ENCODE measurements around the gene DZIP1L. TPM values are rescaled to one million over a fixed set of nuclear protein-coding genes. Genes with fewer than 3 reads are reported as not detected.

DZIP1L gene
- total and polyA plus RNA-seq, 9 of the 15 experiments (the other 6 are each of a cell fraction or from before 2014, with no cell fraction given): 0.03 to 1.5 (median 0.48) TPM; not detected in 1

- no peak overlapping the region; the same call in 1 of the 2 replicates for H2AFZ ChIP-seq (ENCODE audit: low read depth, low read length)
- in situ Hi-C loops (cut with MboI): loop anchor here (25.0 kb wide), 1 partner anchor 869 kb away; the partner anchor contains the start of genes FOXL2 and FOXL2NB
- H3K9me3 ChIP-seq (replicated peaks; ENCODE audit: control insufficient read depth, insufficient read depth, low read depth, low read length): no peaks in the 10 kb centered on the region
- no peaks in the 10 kb centered on the region for H3K79me2 ChIP-seq (ENCODE audit: control insufficient read depth, insufficient read depth, low read length)
- H3K36me3 ChIP-seq (ENCODE audit: control insufficient read depth, insufficient read depth, low read length): no peaks in the 10 kb centered on the region
- H3K27ac ChIP-seq (ENCODE audit: extremely low read depth, low read depth, low read length): no peak overlapping the region
- FAIRE-seq (peak; percentile 82), DNase-seq (ENCODE audit: extremely low read depth in 1 of 4, low spot score in 3 of 4) (peak; percentile 74 to 82 (median 80)), ATAC-seq (peak; percentile 98)
- intact Hi-C loops (cut with micrococcal nuclease): loop anchor here (1.0 to 10.0 kb wide), 6 partner anchors 51 to 876 kb away; partner anchors contain the start of genes FOXL2, FOXL2NB and NME9
- no peak overlapping the region for H3K9ac ChIP-seq (ENCODE audit: insufficient read depth in 1 of 2, low read depth in 2 of 2, low read length in 2 of 2)
- H3K27me3 ChIP-seq (ENCODE audit: control insufficient read depth in 2 of 2, insufficient read depth in 2 of 2, low read length in 2 of 2): peaks cover 0 to 30% of the 10 kb centered on the region in 2 experiments; a peak in 2 of 5 replicates
- no peaks in the 10 kb centered on the region for H3K4me1 ChIP-seq (replicated peaks in 1 of 2; ENCODE audit: control insufficient read depth in 2 of 2, insufficient read depth in 2 of 2, low read length in 2 of 2)
- H4K20me1 ChIP-seq (replicated peaks; ENCODE audit: control insufficient read depth, insufficient read depth, low read length): no peaks in the 10 kb centered on the region
- ChIA-PET POLR2A (no interaction called here), CTCF (ENCODE audit: low intra/inter-chr PET ratio) (interaction anchor here (0.7 to 1.8 kb wide), 5 partner anchors 46 to 1388 kb away, joined by 3 to 20 read pairs (median 4); partner anchors contain the start of gene DZIP1L)
- no TSS peak for BruUV-seq (replicated peaks)
- H3K4me3 ChIP-seq: no peak overlapping the region
- no peaks in the 10 kb centered on the region for H3K9me1 ChIP-seq (ENCODE audit: control insufficient read depth, insufficient read depth, low read length)
- WGBS (ENCODE audit: insufficient coverage, low coverage, missing lambda C conversion rate): under 1% methylated on average over 12 of the region's 14 CpGs
- no peak overlapping the region for H3K4me2 ChIP-seq (ENCODE audit: insufficient read depth, low read length)
- TF ChIP-seq FOXM1 (IDR thresholded peaks at IDR 0.05; ENCODE audit: low read depth): no peak
- no peak for TF ChIP-seq FOXM1 (CRISPR knock-in tag; IDR thresholded peaks at IDR 0.05; ENCODE audit: low read depth)
- peak; percentile 66; the same call in 1 of the 2 replicates for TF ChIP-seq ARID2 (IDR thresholded peaks at IDR 0.05)
- peak; percentile 89 for TF ChIP-seq SMC3 (conservative IDR thresholded peaks at IDR 0.05; ENCODE audit: insufficient read depth, low read depth, low read length)
- 0 out of 2 replicates have a peak, but pooled peaks have one; percentile 31 for TF ChIP-seq CC2D1A (IDR thresholded peaks at IDR 0.05)
- peak; percentile 95 for TF ChIP-seq STAG1 (CRISPR knock-in tag; IDR thresholded peaks at IDR 0.05; ENCODE audit: borderline replicate concordance)
- TF ChIP-seq NELFE (IDR thresholded peaks at IDR 0.05; ENCODE audit: insufficient read depth, insufficient read length): no peak
- no peak for TF ChIP-seq ELK3 (CRISPR knock-in tag; IDR thresholded peaks at IDR 0.05)
- peak; percentile 17; the same call in 1 of the 2 replicates for TF ChIP-seq TFAP4 (CRISPR knock-in tag; IDR thresholded peaks at IDR 0.05; ENCODE audit: borderline replicate concordance)
- peak; percentile 79 for TF ChIP-seq REST (IDR thresholded peaks at IDR 0.05; ENCODE audit: borderline replicate concordance)
- no peak for TF ChIP-seq REST (CRISPR knock-in tag; IDR thresholded peaks at IDR 0.05; ENCODE audit: low read depth)
These were observed 46.7 kb downstream of the DZIP1L start for GRCh38 chr3:138068579-138069174.

Measured in K562 (cell line).